Activated naive CD8-positive, alpha-beta T cell treated with anti-CD3 and anti-CD28 coated beads, Interleukin-2, amount 10 ng/mL, durations not matched to agents 7 days and 5 days (primary cell): Measurements from ENCODE around the gene LTBP2. TPM values are rescaled to one million over a fixed set of nuclear protein-coding genes. Genes with fewer than 3 reads are reported as not detected.
A peak's percentile ranks its signal among the peaks of the same experiment; 100 is the strongest.

Experiments
- ATAC-seq: fragments of 150-1000 bp; cut with Tn5 transposase; one replicate; pipeline ENCODE4 v1.10.0; 2021; ENCODE audit warnings: low read depth, moderate library complexity
- POLR2A ChIA-PET: fragments of 350-600 bp; sonication (Branson Sonifier 250); formaldehyde crosslinking; loops from one replicate; lab custom pipeline; 2021; ENCODE audit warnings: antibody characterized with exemption; lab: Charles Lee
- DNase-seq: peaks from one replicate; pipeline ENCODE4 v3.0.0; 2021
- H3K27ac Mint-ChIP-seq: one replicate; pipeline ENCODE4 v1.8.0; 2022; ENCODE audit warnings: mild to moderate bottlenecking, mixed read lengths
- H3K27me3 Mint-ChIP-seq: one replicate; pipeline ENCODE4 v1.8.0; 2022; ENCODE audit warnings: mild to moderate bottlenecking, moderate library complexity, mixed read lengths
- H3K36me3 Mint-ChIP-seq: one replicate; pipeline ENCODE4 v1.8.0; 2021; ENCODE audit warnings: mild to moderate bottlenecking, mixed read lengths
- H3K4me1 Mint-ChIP-seq: one replicate; pipeline ENCODE4 v1.8.0; 2021; ENCODE audit warnings: mixed read lengths
- H3K4me3 Mint-ChIP-seq: one replicate; pipeline ENCODE4 v1.8.0; 2022; ENCODE audit warnings: mild to moderate bottlenecking, moderate library complexity, mixed read lengths
- H3K9me3 Mint-ChIP-seq: one replicate; pipeline ENCODE4 v1.8.0; 2021; ENCODE audit warnings: mixed read lengths
- total RNA-seq, 2 experiments: library from RNA; stranded (reverse); gene quantifications; one replicate each; pipeline ENCODE4 v1.2.3, GENCODE V29; 2021

The LTBP2 gene
- total RNA-seq, 2 experiments from 2014 or later = 0.28 to 1.1 TPM

DNA sequence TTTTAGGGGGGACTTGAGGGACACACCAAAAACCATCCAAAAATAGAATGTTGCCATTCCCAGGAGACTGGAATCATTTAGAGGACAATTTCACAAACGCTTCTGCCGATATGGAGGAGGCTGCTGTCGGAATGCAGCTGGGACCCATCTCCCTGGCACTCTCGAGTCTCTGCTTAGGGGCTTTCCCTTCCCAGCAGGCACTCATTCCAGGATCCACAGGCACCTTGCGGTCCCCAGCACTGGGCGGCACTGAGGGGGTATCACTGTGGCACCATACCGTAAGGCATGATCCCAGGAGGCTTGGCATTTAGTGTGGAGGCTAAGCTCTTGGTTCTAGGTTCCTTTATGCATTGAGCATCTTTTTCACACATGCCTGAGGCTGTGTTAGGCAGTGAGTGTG, 36.6 kb upstream of the LTBP2 start:
- Mint-ChIP-seq H3K9me3 (no peaks in the 10 kb centered on the region), H3K4me3 (no peak overlapping the region), H3K27ac (no peak overlapping the region), H3K4me1 (peaks cover 9% of the 10 kb centered on the region), H3K27me3 (peaks cover 8% of the 10 kb centered on the region), H3K36me3 (no peaks in the 10 kb centered on the region)
- ATAC-seq = no peak
- POLR2A ChIA-PET = no interaction called here
- DNase-seq = no peak

GRCh38 chr14:74647678-74648461, 35.8 kb upstream of the LTBP2 start:
- Mint-ChIP-seq H3K36me3 (no peaks in the 10 kb centered on the region), H3K27me3 (peaks cover 8% of the 10 kb centered on the region), H3K9me3 (no peaks in the 10 kb centered on the region), H3K4me3 (no peak overlapping the region), H3K27ac (peak overlapping the region; percentile 48), H3K4me1 (peaks cover 9% of the 10 kb centered on the region)
- no peak for ATAC-seq
- POLR2A ChIA-PET = no interaction called here
- no peak for DNase-seq

GRCh38 chr14:74647061-74647677, 35.1 kb upstream of the LTBP2 start:
- H3K27ac Mint-ChIP-seq = no peak overlapping the region
- H3K27me3 Mint-ChIP-seq = peaks cover 8% of the 10 kb centered on the region
- no peak for ATAC-seq
- POLR2A ChIA-PET = no interaction called here
- H3K4me1 Mint-ChIP-seq = peaks cover 9% of the 10 kb centered on the region
- DNase-seq = no peak
- no peaks in the 10 kb centered on the region for H3K36me3 Mint-ChIP-seq
- no peak overlapping the region for H3K4me3 Mint-ChIP-seq
- H3K9me3 Mint-ChIP-seq = no peaks in the 10 kb centered on the region

DNA sequence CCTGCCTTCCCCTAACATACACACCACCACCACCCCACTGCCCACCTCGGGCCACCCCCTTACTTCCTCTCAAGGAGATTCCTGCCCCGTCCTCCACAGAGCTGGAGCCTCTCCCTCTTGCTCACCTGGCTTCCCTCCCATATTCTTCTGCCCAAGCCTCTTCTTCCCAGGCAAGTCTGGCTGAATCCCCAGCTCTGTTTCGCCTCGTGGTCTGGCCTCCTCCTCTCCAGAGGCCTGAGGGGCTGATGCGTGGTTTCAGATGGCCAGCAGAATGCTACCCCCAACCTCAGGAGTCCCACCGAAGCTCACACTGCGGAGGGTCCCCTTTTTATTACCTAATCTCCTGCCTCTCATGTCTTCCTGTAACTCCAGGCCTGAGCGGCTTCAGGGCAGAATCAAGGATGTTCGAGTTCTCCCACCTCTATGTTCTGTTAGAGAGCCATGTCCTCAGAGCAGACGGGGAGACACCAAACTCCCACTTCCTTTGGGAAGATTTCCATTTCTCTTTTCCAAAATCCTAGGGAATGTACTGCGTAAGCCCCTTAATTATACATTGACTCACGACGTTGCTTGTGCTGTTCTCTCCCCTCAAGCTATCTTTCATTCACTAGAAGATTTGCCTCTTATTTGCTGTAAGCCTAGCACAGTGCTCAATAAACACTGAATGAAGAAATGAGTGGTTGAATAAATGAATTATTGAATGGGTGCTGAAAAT, 33.9 kb upstream of the LTBP2 start:
- no peak overlapping the region for H3K4me3 Mint-ChIP-seq
- POLR2A ChIA-PET = no interaction called here
- H3K4me1 Mint-ChIP-seq = peaks cover 2% of the 10 kb centered on the region
- DNase-seq (no peak), ATAC-seq (no peak)
- H3K36me3 Mint-ChIP-seq = no peaks in the 10 kb centered on the region
- no peak overlapping the region for H3K27ac Mint-ChIP-seq
- no peaks in the 10 kb centered on the region for H3K9me3 Mint-ChIP-seq
- H3K27me3 Mint-ChIP-seq = peaks cover 8% of the 10 kb centered on the region

DNA sequence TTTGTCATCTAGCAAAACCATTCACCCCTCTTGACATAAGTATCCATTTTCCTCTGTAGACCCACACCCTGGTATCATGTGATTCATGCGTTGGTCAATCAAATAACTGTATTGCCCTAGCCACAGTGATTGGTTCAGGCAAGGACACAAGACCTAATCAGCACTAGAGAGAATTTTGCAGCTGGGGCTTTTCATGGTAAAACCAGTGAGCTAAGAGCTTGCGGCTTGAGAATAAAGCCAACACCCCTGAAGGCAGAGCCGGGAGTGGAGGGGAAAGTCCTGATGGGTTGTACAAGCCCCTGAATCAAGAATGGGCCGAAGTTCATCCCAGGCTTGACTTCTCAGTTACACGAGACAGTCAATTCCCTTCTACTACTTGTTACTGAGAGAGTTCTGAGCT, 33.2 kb upstream of the LTBP2 start:
- no peak for DNase-seq
- Mint-ChIP-seq H3K36me3 (no peaks in the 10 kb centered on the region), H3K4me3 (no peak overlapping the region), H3K27ac (no peak overlapping the region), H3K27me3 (peaks cover 8% of the 10 kb centered on the region), H3K9me3 (no peaks in the 10 kb centered on the region), H3K4me1 (peaks cover 2% of the 10 kb centered on the region)
- no peak for ATAC-seq
- POLR2A ChIA-PET = no interaction called here

DNA sequence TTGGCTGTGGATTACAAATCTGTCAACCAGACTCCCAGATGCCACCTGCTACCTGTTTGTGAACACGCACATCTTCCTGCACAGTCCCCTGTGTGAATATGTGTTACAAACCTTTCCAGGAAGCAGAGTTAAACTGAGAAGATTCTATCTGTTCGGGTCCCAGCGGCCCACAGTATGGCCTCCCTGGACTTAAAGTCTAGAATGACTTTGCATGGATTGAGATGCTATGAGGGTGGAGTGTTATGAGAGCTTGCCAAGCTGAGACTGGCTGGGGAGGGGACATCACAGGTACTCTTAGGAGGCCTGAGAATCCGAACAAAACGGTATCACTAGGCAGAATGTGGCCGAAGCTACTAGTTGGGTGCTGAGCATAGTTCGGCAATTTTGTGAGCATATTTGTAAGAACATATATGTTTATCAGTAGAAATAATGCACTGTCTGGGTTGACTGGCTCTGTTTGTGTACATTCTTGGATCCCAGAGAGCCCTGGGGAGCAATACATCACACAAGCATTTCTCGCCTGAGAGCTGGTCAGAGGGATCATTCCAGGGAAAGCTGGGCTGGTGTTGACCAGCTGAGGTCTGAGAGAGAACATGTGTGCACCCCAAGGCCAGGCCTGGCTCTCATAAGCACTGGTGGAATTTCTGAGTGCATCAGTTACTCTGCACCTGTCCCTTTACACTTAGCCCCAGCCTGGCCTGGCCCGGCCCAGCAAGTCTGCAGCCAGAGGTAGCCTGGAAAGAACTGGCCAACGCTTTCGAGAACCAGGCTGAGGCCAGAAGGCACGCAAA, 29.8 kb upstream of the LTBP2 start:
- H3K27me3 Mint-ChIP-seq = peaks cover 10% of the 10 kb centered on the region
- H3K9me3 Mint-ChIP-seq = no peaks in the 10 kb centered on the region
- no peaks in the 10 kb centered on the region for H3K36me3 Mint-ChIP-seq
- no peak for DNase-seq
- H3K27ac Mint-ChIP-seq = no peak overlapping the region
- POLR2A ChIA-PET = no interaction called here
- no peak for ATAC-seq
- no peak overlapping the region for H3K4me3 Mint-ChIP-seq
- H3K4me1 Mint-ChIP-seq = peaks cover 2% of the 10 kb centered on the region

DNA sequence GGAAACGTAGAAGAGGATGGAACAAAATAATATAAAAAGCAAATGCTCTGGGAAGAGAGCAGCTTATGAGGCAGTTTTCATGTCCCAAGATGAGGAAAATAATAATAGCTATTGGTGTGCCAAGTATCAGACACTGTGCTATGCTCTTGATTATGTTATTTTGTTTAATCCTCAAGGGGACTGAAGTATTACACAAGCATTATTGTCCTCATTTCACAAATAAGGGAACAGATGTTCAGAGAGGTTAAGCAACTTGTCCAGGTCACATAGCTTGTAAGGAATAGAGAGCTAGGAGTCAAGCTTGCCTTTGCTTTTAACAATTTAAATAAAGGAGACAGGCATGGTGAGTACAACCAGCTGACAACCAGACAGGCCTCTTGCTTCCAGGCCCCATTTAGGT, 26.9 kb upstream of the LTBP2 start:
- POLR2A ChIA-PET = interaction anchor here (0.8 to 1.8 kb wide), 2 partner anchors 11 to 20 kb away, joined by 3 to 5 read pairs; no protein-coding TSS in a partner anchor
- no peak for ATAC-seq
- H3K4me1 Mint-ChIP-seq = no peaks in the 10 kb centered on the region
- H3K4me3 Mint-ChIP-seq = no peak overlapping the region
- H3K27ac Mint-ChIP-seq = no peak overlapping the region
- no peaks in the 10 kb centered on the region for H3K9me3 Mint-ChIP-seq
- H3K27me3 Mint-ChIP-seq = peaks cover 4% of the 10 kb centered on the region
- no peak for DNase-seq
- no peaks in the 10 kb centered on the region for H3K36me3 Mint-ChIP-seq

DNA sequence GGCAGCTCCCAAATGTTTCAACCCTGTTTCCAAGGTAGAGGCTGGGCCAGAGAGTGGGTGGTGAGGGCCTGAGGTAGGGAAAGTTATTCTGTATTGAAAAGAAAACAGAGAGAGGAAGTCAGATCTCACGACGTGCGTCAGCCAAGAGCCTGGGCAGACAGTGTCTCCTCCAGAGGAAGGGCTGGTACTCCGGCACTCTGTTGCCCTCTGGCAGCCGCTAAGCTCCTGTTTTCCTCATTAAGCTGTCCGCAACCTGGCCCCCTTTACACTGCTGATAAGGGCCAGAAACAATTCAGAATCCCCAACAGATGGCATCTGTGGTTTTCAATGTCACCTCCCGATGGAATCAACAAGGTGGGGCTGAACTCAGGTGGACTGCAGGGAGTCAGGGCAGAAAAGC, 26.0 kb upstream of the LTBP2 start:
- no peak for ATAC-seq
- Mint-ChIP-seq H3K4me1 (no peaks in the 10 kb centered on the region), H3K27me3 (peaks cover 7% of the 10 kb centered on the region), H3K36me3 (no peaks in the 10 kb centered on the region), H3K9me3 (no peaks in the 10 kb centered on the region), H3K27ac (no peak overlapping the region), H3K4me3 (no peak overlapping the region)
- DNase-seq = no peak
- POLR2A ChIA-PET = interaction anchor here (1.8 kb wide), 1 partner anchor 19 kb away, joined by 5 read pairs; no protein-coding TSS in a partner anchor

DNA sequence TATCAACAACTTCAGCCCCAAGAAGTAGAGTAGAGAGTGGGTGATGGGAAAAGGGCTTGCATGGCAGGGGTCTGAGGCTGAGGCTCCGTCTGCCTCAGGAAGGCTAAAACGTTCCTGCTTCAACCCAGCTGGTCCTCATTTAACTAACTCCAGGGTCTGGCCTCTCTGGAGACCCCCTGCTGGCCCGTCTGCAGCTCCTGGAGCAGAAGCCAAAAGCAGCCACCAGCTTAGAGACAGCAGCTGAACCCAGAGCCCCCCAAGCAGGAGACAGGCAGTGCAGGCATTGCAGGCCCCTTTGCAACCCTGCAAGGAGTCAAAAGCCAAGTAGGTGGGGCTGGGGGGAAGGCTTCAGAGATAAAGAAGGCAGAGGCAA, 25.1 kb upstream of the LTBP2 start:
- H3K4me1 Mint-ChIP-seq = no peaks in the 10 kb centered on the region
- ATAC-seq = no peak
- H3K36me3 Mint-ChIP-seq = no peaks in the 10 kb centered on the region
- POLR2A ChIA-PET = no interaction called here
- H3K27ac Mint-ChIP-seq = no peak overlapping the region
- H3K27me3 Mint-ChIP-seq = peaks cover 7% of the 10 kb centered on the region
- no peak overlapping the region for H3K4me3 Mint-ChIP-seq
- H3K9me3 Mint-ChIP-seq = no peaks in the 10 kb centered on the region
- DNase-seq = no peak

GRCh38 chr14:74636424-74637177, 24.6 kb upstream of the LTBP2 start:
- H3K4me3 Mint-ChIP-seq = no peak overlapping the region
- H3K36me3 Mint-ChIP-seq = no peaks in the 10 kb centered on the region
- POLR2A ChIA-PET = no interaction called here
- H3K27ac Mint-ChIP-seq = no peak overlapping the region
- ATAC-seq (no peak), DNase-seq (no peak)
- no peaks in the 10 kb centered on the region for H3K9me3 Mint-ChIP-seq
- peaks cover 7% of the 10 kb centered on the region for H3K27me3 Mint-ChIP-seq
- H3K4me1 Mint-ChIP-seq = no peaks in the 10 kb centered on the region

DNA sequence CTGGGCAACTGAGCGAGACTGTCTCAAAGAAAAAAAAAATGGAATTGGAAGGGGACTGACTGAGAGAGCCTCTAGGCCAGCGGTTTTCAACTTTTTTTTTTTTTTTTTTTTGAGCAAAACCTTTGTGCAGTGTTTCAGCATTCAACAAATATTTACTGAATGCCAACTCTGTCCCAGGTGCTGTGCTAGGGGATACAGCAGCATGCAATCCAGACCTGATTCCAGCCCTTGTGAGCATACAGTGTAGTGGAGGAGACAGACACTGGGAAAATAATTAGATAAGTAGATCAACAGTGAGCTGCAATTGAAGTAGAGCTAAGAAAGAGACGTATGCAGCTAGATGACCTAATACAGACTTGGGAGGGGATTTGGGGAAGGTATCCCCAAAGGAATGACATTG, 23.8 kb upstream of the LTBP2 start:
- H3K36me3 Mint-ChIP-seq = no peaks in the 10 kb centered on the region
- ATAC-seq = no peak
- no peaks in the 10 kb centered on the region for H3K4me1 Mint-ChIP-seq
- H3K27me3 Mint-ChIP-seq = peaks cover 7% of the 10 kb centered on the region
- H3K9me3 Mint-ChIP-seq = no peaks in the 10 kb centered on the region
- POLR2A ChIA-PET = no interaction called here
- H3K4me3 Mint-ChIP-seq = no peak overlapping the region
- H3K27ac Mint-ChIP-seq = no peak overlapping the region
- DNase-seq = no peak

GRCh38 chr14:74634964-74635363, 22.9 kb upstream of the LTBP2 start:
- POLR2A ChIA-PET = no interaction called here

DNA sequence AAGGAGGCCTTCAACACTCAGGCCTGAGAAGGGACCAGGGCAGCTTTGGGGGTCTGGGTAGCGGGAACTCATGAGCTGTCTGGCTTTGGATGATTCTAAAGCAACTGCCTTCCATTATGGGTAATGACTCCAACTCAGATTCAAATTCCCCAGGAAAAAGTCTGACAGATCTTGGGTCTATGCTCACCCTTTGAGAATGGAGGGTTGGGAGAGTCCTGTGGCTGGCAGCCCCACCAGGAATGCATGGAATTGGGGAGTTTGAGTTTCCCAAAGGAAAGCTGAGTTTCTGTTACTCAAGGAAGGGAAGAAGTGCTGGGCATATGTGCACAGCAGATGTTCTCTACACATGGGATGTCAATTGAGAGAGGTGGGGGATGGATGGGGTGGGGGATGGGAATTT, 22.4 kb upstream of the LTBP2 start:
- DNase-seq (no peak), ATAC-seq (no peak)
- POLR2A ChIA-PET = no interaction called here
- Mint-ChIP-seq H3K4me1 (no peaks in the 10 kb centered on the region), H3K9me3 (no peaks in the 10 kb centered on the region), H3K27ac (peak overlapping the region; percentile 43), H3K36me3 (no peaks in the 10 kb centered on the region), H3K4me3 (no peak overlapping the region), H3K27me3 (peaks cover 7% of the 10 kb centered on the region)

More at GRCh38 chr14:74634964-74635363, 22.9 kb upstream of the LTBP2 start:
- Mint-ChIP-seq H3K27ac (no peak overlapping the region), H3K27me3 (peaks cover 7% of the 10 kb centered on the region), H3K4me1 (no peaks in the 10 kb centered on the region), H3K9me3 (no peaks in the 10 kb centered on the region), H3K4me3 (no peak overlapping the region), H3K36me3 (no peaks in the 10 kb centered on the region)
- ATAC-seq = no peak
- DNase-seq = no peak
